HFFc6 (cell line): ENCODE results near the gene SORCS3. TPM values are rescaled to one million over a fixed set of nuclear protein-coding genes. Genes with fewer than 3 reads are reported as not detected.

Experiments
- DNase-seq: peaks from one replicate; pipeline ENCODE4 v3.0.0-alpha.2; 2018
- H3K27ac Mint-ChIP-seq: 2 replicates; pipeline ENCODE4 v1.8.0; 2020; ENCODE audit warnings: mild to moderate bottlenecking, mixed read lengths
- H3K27me3 Mint-ChIP-seq: 2 replicates; pipeline ENCODE4 v1.8.0; 2021; ENCODE audit warnings: mild to moderate bottlenecking, moderate library complexity, mixed read lengths; ENCODE audit not compliant: insufficient read depth
- H3K36me3 Mint-ChIP-seq: 2 replicates; pipeline ENCODE4 v1.8.0; 2021; ENCODE audit warnings: low read depth, mixed read lengths
- H3K4me1 Mint-ChIP-seq: 2 replicates; pipeline ENCODE4 v1.8.0; 2020; ENCODE audit warnings: low read depth, mixed read lengths
- H3K4me3 Mint-ChIP-seq: 2 replicates; pipeline ENCODE4 v1.8.0; 2020; ENCODE audit warnings: mild to moderate bottlenecking, moderate library complexity, mixed read lengths
- H3K9me3 Mint-ChIP-seq: 2 replicates; pipeline ENCODE4 v1.8.0; 2020; ENCODE audit warnings: mild to moderate bottlenecking, mixed read lengths
- CTCF ChIP-seq: fragments of 200-600 bp; sonication (generic); IDR thresholded peaks from 2 replicates; pipeline ENCODE4 v1.5.0; 2021; ENCODE audit warnings: antibody characterized with exemption, mild to moderate bottlenecking
- total RNA-seq, 6 experiments: library from RNA; stranded (reverse); fragmentation: NEBNext Ultra II Directional; extraction: Animal tissue kit (Norgen Biotek cat#: 25700); gene quantifications; 2 replicates in 1 of 6; 3 replicates in 5 of 6; pipeline ENCODE4 v1.2.3, GENCODE V29; 2021

Gene SORCS3
- total RNA-seq, 6 experiments from 2014 or later: not detected

DNA sequence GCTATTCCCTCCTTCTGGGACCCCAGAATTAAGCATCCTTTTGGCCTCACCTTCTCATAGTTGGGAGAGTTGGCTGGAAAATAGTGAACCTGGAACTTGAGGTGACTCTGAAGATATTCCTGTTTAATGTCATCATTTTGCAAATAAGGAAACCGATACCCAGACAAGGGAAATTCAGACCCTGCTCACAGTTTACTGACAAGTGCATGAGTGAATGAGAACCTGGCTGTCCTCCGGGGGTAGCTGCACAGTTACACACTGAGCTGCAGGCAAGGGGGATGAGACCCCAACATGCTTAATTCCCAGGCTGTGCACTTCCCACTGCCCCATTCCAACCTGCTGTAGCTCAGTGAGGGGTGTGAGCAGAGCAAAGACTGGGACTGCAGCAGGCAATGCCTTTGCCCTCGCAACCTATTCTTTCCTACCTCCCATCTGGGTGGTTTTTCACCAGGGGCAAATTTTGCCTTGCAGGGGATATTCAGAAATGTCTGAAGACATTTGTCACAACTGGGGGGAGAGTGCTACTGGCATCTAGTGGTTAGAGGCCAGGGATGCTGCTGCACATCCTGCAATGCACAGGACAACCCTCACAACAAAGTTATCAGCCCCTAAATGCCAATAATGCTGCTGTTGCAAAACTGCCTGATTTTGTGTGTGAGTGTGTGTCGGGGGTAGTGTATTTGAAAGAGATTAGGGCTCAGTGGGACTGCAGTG lies 136.2 kb downstream of the SORCS3 start:
- Mint-ChIP-seq H3K4me3 (no peak overlapping the region), H3K9me3 (peaks cover 33% of the 10 kb centered on the region), H3K27ac (no peak overlapping the region), H3K36me3 (no peaks in the 10 kb centered on the region), H3K4me1 (no peaks in the 10 kb centered on the region), H3K27me3 (peaks cover 2% of the 10 kb centered on the region)
- no peak for DNase-seq
- TF ChIP-seq CTCF: no peak

DNA sequence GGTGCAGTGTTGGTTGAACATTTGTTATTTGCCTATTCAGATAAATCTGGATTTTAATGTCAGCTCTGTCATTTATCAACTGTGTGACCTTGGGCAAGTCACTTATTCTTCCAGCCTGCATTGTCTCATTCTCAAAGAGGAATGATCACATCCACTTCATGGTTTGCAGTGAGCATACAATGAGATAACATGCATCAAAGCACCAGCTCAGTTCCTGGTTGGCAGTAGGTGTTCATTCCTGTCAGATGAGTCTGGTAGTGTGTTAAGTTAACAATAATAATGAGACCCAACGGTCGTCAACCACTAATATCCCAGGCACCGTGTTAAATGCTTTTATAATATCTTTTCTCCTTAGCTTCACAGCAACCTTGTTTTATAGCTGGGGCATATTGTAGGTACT lies 137.3 kb downstream of the SORCS3 start:
- peaks cover 28% of the 10 kb centered on the region for H3K9me3 Mint-ChIP-seq
- TF ChIP-seq CTCF: no peak
- H3K27me3 Mint-ChIP-seq: peaks cover 2% of the 10 kb centered on the region
- no peak overlapping the region for H3K4me3 Mint-ChIP-seq
- H3K36me3 Mint-ChIP-seq: no peaks in the 10 kb centered on the region
- no peak overlapping the region for H3K27ac Mint-ChIP-seq
- H3K4me1 Mint-ChIP-seq: no peaks in the 10 kb centered on the region
- DNase-seq: no peak

- Mint-ChIP-seq H3K4me3 (no peak overlapping the region), H3K4me1 (no peaks in the 10 kb centered on the region), H3K36me3 (no peaks in the 10 kb centered on the region), H3K27me3 (peaks cover 2% of the 10 kb centered on the region; the same call in 1 of the 2 replicates), H3K9me3 (peaks cover 23% of the 10 kb centered on the region; the same call in 1 of the 2 replicates), H3K27ac (no peak overlapping the region)
- DNase-seq: no peak
- no peak for TF ChIP-seq CTCF
These were observed 138.6 kb downstream of the SORCS3 start for GRCh38 chr10:104779701-104780100.

DNA sequence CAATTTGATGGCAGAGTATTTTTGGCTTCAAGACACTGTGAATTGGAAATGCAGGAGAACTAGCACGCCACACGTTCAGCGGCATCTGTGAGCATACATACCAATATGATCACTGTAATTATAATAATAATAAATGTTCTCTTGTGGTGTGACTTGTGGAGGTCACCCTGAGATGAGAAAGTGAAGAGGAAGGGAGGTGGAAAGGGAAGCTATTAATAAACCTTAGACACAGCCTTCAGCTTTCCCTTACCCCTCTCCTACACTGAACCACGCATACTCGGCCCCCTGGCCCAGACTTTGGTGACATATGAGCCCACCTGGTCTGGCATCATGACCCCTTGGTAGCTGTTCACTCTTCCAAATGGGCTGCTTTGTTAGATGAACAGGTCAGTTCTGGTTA lies 139.1 kb downstream of the SORCS3 start:
- H3K9me3 Mint-ChIP-seq: peaks cover 23% of the 10 kb centered on the region; the same call in 1 of the 2 replicates
- H3K4me1 Mint-ChIP-seq: no peaks in the 10 kb centered on the region
- TF ChIP-seq CTCF: no peak
- H3K4me3 Mint-ChIP-seq: no peak overlapping the region
- DNase-seq: no peak
- H3K27me3 Mint-ChIP-seq: peaks cover 2% of the 10 kb centered on the region; the same call in 1 of the 2 replicates
- H3K36me3 Mint-ChIP-seq: no peaks in the 10 kb centered on the region
- no peak overlapping the region for H3K27ac Mint-ChIP-seq

DNA sequence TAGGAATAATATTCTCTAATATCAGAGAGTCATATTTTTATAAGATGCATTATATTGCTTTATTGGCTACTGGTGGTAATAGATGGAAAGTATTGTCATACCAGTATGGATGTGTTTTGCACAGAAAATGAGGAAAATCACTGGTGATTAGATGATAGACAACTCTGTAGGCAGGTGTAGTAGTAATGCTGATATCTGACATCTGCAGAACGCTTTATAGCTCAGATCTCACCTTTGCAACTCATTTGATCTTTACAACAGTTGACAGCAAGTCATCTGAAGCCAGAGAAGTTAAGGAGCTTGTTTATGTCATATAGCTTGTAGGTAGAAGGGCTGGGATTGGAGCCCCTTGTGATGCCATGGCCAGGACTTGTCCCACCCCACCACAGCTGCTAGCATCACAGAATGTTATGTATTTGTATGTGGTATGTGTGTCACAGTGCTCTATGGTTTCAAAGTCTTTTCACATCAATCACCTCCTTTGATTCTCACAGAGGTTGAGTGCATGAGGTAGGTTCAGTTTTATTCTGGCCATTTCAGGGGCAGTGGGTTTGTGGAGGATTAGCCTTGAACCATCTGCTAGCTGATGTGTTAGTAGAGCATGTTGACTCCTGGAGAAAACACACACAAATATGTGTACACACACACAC lies 140.0 kb downstream of the SORCS3 start:
- Mint-ChIP-seq H3K36me3 (no peaks in the 10 kb centered on the region), H3K27ac (no peak overlapping the region), H3K9me3 (peaks cover 29% of the 10 kb centered on the region), H3K27me3 (peaks cover 2% of the 10 kb centered on the region; the same call in 1 of the 2 replicates), H3K4me3 (no peak overlapping the region), H3K4me1 (no peaks in the 10 kb centered on the region)
- DNase-seq: no peak
- TF ChIP-seq CTCF: no peak
